ENCODE measurements around the gene LMNTD2. TPM values are rescaled to one million over a fixed set of nuclear protein-coding genes. Genes with fewer than 3 reads are reported as not detected.

Gene LMNTD2
- total and polyA plus RNA-seq, 2 of the 13 experiments (the other 11 are each of a cell fraction or from before 2014, with no cell fraction given): 1.1 to 3.1 TPM

DNA sequence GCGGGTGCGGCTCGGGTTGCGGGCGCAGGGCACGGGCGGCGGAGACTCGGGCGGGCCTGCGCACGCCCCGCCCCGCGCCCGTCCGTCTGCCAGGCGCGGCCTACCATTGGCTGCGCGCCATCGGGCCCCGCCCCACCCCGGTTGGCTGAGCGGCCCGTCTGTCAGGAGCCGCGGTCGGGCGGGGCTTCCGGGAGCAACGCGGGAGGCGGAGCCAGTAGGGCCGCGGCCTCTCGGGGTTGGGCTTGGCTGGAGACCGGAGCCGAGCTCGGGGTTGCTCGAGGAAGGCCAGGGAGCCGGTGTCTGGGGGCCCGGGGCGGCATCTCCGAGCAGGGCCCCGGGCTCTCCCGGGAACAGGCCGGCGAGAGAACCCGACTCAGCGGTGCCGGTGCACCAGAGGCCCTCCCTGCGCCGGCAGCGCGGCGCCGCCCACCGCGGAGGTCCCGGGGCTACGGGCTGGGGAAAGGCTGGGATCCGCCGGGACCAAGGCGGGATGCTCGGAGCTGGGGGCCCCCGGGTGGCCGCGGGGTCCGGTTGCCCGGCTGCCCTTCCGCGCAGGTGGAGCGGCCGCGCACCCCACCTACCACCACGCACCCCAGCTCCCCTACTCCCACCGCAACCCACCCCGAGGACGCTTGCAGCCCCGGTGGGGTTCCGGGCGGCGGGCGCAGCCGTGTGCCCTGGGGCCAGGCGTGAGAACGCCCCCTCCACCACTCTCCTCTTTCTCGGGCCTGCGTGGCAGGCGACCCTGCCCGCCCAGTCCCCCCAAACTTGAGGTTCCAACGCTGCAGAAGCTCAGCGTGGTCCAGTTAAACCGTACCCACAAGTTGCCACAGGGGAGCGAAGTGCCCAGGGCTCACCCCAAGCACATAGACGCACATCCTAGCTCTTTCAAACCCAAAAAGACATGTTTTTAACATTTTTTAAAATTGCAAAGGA, 24.8 kb downstream of the LMNTD2 start, which contains the start of gene HRAS (continued):
- TF ChIP-seq, protein P1, sequence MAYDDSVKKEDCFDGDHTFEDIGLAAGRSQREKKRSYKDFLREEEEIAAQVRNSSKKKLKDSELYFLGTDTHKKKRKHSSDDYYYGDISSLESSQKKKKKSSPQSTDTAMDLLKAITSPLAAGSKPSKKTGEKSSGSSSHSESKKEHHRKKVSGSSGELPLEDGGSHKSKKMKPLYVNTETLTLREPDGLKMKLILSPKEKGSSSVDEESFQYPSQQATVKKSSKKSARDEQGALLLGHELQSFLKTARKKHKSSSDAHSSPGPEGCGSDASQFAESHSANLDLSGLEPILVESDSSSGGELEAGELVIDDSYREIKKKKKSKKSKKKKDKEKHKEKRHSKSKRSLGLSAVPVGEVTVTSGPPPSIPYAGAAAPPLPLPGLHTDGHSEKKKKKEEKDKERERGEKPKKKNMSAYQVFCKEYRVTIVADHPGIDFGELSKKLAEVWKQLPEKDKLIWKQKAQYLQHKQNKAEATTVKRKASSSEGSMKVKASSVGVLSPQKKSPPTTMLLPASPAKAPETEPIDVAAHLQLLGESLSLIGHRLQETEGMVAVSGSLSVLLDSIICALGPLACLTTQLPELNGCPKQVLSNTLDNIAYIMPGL (CRISPR knock-in tag; IDR thresholded peaks at IDR 0.05; ENCODE audit: borderline replicate concordance in 1 of 2, low read depth in 1 of 2): peak in 1 of 2 experiments; percentile 57; a peak in 3 of 4 replicates
- TF ChIP-seq WIZ (CRISPR knock-in tag; IDR thresholded peaks at IDR 0.05) (no peak), ZNF614 (CRISPR knock-in tag; IDR thresholded peaks at IDR 0.05; ENCODE audit: borderline replicate concordance) (peak; percentile 65; the same call in 1 of the 2 replicates), CCDC6 (CRISPR knock-in tag; IDR thresholded peaks at IDR 0.05) (0 out of 2 replicates have a peak, but pooled peaks have one; percentile 53), ZNF235 (CRISPR knock-in tag; IDR thresholded peaks at IDR 0.05; ENCODE audit: borderline replicate concordance) (no peak), ZBTB8A (CRISPR knock-in tag; IDR thresholded peaks at IDR 0.05; ENCODE audit: borderline replicate concordance, low read depth) (no peak; the same call in 1 of the 2 replicates), ZNF891 (CRISPR knock-in tag; IDR thresholded peaks at IDR 0.05) (no peak), CENPX (CRISPR knock-in tag; IDR thresholded peaks at IDR 0.05) (no peak), ZNF572 (CRISPR knock-in tag; IDR thresholded peaks at IDR 0.05) (no peak), IRX3 (CRISPR knock-in tag; IDR thresholded peaks at IDR 0.05; ENCODE audit: borderline replicate concordance, low read depth) (no peak), KDM5B (CRISPR knock-in tag; IDR thresholded peaks at IDR 0.05; ENCODE audit: borderline replicate concordance) (peak; percentile 79), ZBTB7B (CRISPR knock-in tag; IDR thresholded peaks at IDR 0.05) (peak; percentile 52; the same call in 1 of the 2 replicates), SP1 (IDR thresholded peaks at IDR 0.05) (no peak), SP1 (CRISPR knock-in tag; IDR thresholded peaks at IDR 0.05) (peak; percentile 70), ZBTB43 (CRISPR knock-in tag; conservative IDR thresholded peaks at IDR 0.05) (peak; percentile 54; the same call in 1 of the 2 replicates), EED (CRISPR knock-in tag; IDR thresholded peaks at IDR 0.05) (no peak), TAF1 (CRISPR knock-in tag; IDR thresholded peaks at IDR 0.05) (peak; percentile 71)
- TF ChIP-seq, protein P2, sequence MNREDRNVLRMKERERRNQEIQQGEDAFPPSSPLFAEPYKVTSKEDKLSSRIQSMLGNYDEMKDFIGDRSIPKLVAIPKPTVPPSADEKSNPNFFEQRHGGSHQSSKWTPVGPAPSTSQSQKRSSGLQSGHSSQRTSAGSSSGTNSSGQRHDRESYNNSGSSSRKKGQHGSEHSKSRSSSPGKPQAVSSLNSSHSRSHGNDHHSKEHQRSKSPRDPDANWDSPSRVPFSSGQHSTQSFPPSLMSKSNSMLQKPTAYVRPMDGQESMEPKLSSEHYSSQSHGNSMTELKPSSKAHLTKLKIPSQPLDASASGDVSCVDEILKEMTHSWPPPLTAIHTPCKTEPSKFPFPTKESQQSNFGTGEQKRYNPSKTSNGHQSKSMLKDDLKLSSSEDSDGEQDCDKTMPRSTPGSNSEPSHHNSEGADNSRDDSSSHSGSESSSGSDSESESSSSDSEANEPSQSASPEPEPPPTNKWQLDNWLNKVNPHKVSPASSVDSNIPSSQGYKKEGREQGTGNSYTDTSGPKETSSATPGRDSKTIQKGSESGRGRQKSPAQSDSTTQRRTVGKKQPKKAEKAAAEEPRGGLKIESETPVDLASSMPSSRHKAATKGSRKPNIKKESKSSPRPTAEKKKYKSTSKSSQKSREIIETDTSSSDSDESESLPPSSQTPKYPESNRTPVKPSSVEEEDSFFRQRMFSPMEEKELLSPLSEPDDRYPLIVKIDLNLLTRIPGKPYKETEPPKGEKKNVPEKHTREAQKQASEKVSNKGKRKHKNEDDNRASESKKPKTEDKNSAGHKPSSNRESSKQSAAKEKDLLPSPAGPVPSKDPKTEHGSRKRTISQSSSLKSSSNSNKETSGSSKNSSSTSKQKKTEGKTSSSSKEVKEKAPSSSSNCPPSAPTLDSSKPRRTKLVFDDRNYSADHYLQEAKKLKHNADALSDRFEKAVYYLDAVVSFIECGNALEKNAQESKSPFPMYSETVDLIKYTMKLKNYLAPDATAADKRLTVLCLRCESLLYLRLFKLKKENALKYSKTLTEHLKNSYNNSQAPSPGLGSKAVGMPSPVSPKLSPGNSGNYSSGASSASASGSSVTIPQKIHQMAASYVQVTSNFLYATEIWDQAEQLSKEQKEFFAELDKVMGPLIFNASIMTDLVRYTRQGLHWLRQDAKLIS (CRISPR knock-in tag; IDR thresholded peaks at IDR 0.05): no peak

Data from HepG2 (cell line).